ENCODE results near the gene FCN1. TPM values are rescaled to one million over a fixed set of nuclear protein-coding genes. Genes with fewer than 3 reads are reported as not detected.

FCN1 gene
- total and polyA plus RNA-seq, 2 of the 8 experiments (the other 6 are each of a cell fraction or from before 2014, with no cell fraction given): not detected

DNA sequence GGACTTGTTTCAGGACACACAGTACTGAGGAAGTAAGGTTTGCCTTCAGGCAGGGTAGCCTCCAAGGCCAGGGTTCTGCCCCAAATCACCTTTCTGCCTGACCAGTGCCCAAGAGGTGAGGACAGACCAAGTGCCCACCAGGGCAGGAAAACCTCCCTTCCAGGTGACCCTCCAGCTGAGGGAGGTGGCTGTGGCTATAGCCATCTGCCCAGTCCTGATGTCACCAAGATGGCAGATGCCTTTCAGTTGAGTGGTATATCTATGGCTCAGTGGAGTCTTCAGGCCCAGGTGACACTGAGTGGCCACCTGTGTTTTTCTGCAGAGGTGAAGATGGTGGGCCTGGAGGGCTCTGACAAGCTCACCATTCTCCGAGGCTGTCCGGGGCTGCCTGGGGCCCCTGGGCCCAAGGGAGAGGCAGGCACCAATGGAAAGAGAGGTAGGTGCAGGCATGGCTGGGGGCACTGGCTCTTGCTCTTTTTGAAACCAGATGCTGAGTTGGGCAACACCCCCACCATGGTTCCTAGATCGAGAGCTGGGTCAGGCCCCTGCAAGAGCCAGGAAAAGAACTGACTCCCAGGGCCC lies 35.4 kb downstream of the FCN1 start:
- H2AK5ac ChIP-seq (ENCODE audit: low read depth, low read length): no peak overlapping the region
- no peaks in the 10 kb centered on the region for H3K79me2 ChIP-seq (ENCODE audit: control insufficient read depth in 1 of 2, insufficient read depth in 2 of 2, low read length in 2 of 2)
- ChIA-PET POLR2A (ENCODE audit: partially characterized antibody) (no interaction called here), CTCF (ENCODE audit: partially characterized antibody) (interaction anchor here (1.5 kb wide), 1 partner anchor 43 kb away, joined by 3 read pairs; no protein-coding TSS in a partner anchor)
- H3K23me2 ChIP-seq (ENCODE audit: low read depth, low read length): no peaks in the 10 kb centered on the region; the same call in 1 of the 2 replicates
- no peaks in the 10 kb centered on the region for H4K20me1 ChIP-seq (replicated peaks in 1 of 2; ENCODE audit: control insufficient read depth in 1 of 2, insufficient read depth in 2 of 2, low read length in 2 of 2)
- H4K8ac ChIP-seq (ENCODE audit: extremely low read depth, insufficient read depth, low read length): no peak overlapping the region
- no peaks in the 10 kb centered on the region for H3K79me1 ChIP-seq (ENCODE audit: low read depth, low read length)
- no peak overlapping the region for H2AFZ ChIP-seq (ENCODE audit: low read length)
- H2BK20ac ChIP-seq (ENCODE audit: low read length): no peak overlapping the region
- H3K9ac ChIP-seq (replicated peaks in 1 of 4; ENCODE audit: extremely low read depth in 1 of 4, low read depth in 3 of 4, low read length in 3 of 4): no peak overlapping the region
- H3K9me3 ChIP-seq (ENCODE audit: insufficient read depth in 2 of 2, low read depth in 1 of 2, low read length in 1 of 2): no peaks in the 10 kb centered on the region
- no peak overlapping the region for H3K4ac ChIP-seq (replicated peaks; ENCODE audit: insufficient read length, low read depth, low read length)
- no peaks in the 10 kb centered on the region for H3K36me3 ChIP-seq (ENCODE audit: control insufficient read depth in 2 of 4, insufficient read depth in 4 of 4, low read length in 3 of 4)
- H3K14ac ChIP-seq (ENCODE audit: insufficient read length): no peak overlapping the region
- H3K4me1 ChIP-seq (replicated peaks in 1 of 4; ENCODE audit: control insufficient read depth in 3 of 4, insufficient read depth in 4 of 4, low read length in 3 of 4): no peaks in the 10 kb centered on the region
- H2BK5ac ChIP-seq (ENCODE audit: low read depth, low read length): no peak overlapping the region
- H4K91ac ChIP-seq (replicated peaks; ENCODE audit: insufficient read length, low read length): no peak overlapping the region
- H2BK15ac ChIP-seq (ENCODE audit: low read length): no peak overlapping the region
- H3K18ac ChIP-seq (ENCODE audit: extremely low read depth, low read length): no peak overlapping the region
- no peak overlapping the region for H3K56ac ChIP-seq (replicated peaks; ENCODE audit: insufficient read length, low read depth, low read length)
- H2BK120ac ChIP-seq (replicated peaks; ENCODE audit: low read depth, low read length): no peak overlapping the region
- H3K27ac ChIP-seq (ENCODE audit: low read depth, low read length): no peak overlapping the region
- no peak overlapping the region for H3K4me3 ChIP-seq (ENCODE audit: extremely low read depth in 1 of 4, insufficient read depth in 2 of 4, low read depth in 3 of 4, low read length in 4 of 4)
- no peak for TF ChIP-seq PHF8 (conservative IDR thresholded peaks at IDR 0.05; ENCODE audit: low read depth, low read length)
- TF ChIP-seq SRF (IDR thresholded peaks at IDR 0.05; ENCODE audit: low read depth, low read length): no peak
- no peak for TF ChIP-seq KDM1A (IDR thresholded peaks at IDR 0.05; ENCODE audit: borderline replicate concordance, low read length)
- no peak for TF ChIP-seq GABPA (IDR thresholded peaks at IDR 0.05; ENCODE audit: borderline replicate concordance, insufficient read depth, low read length)
- no peak for TF ChIP-seq SIRT6 (IDR thresholded peaks at IDR 0.05; ENCODE audit: low read length)
- no peak for TF ChIP-seq SAP30 (IDR thresholded peaks at IDR 0.05; ENCODE audit: insufficient read depth, insufficient replicate concordance, low read length)
- no peak for TF ChIP-seq CHD1 (IDR thresholded peaks at IDR 0.05; ENCODE audit: low read depth, low read length)
- no peak for TF ChIP-seq RFX5 (IDR thresholded peaks at IDR 0.05; ENCODE audit: borderline replicate concordance, low read depth, low read length)
- TF ChIP-seq EGR1 (IDR thresholded peaks at IDR 0.05; ENCODE audit: borderline replicate concordance, low read depth, low read length): no peak
- no peak for TF ChIP-seq SP4 (IDR thresholded peaks at IDR 0.05; ENCODE audit: low read length)
- H2BK12ac ChIP-seq (ENCODE audit: low read depth, low read length): no peak overlapping the region
- FAIRE-seq: no peak
- 100% methylated on average over 3 of the region's 3 CpGs; no CpG with 5 or more reads in 1 of the 2 experiments for WGBS, 2 experiments (ENCODE audit: extremely low coverage in 1 of 2, insufficient coverage in 1 of 2, insufficient read length in 1 of 2, insufficient replicate concordance in 2 of 2, low coverage in 1 of 2, low lambda C conversion rate in 2 of 2, missing lambda C conversion rate in 1 of 2)
- no peaks in the 10 kb centered on the region for H3K27me3 ChIP-seq (replicated peaks in 1 of 4; ENCODE audit: control insufficient read depth in 3 of 4, extremely low read depth in 1 of 4, insufficient read depth in 3 of 4, low read length in 3 of 4)
- H4K5ac ChIP-seq (ENCODE audit: insufficient read length, low read depth, low read length): no peak overlapping the region
- peak in 1 of 2 experiments; percentile 32 for DNase-seq (ENCODE audit: low read depth in 1 of 2, low spot score in 2 of 2)
- H3K23ac ChIP-seq (ENCODE audit: insufficient read length): no peak overlapping the region
- H3K4me2 ChIP-seq (ENCODE audit: insufficient read depth in 1 of 2, low read depth in 2 of 2, low read length in 2 of 2): no peak overlapping the region

All from H1 (cell line).